IMR-90 (cell line): Measurements from ENCODE around the gene KDM2A. TPM values are rescaled to one million over a fixed set of nuclear protein-coding genes. Genes with fewer than 3 reads are reported as not detected.

ENCODE experiments used
- ATAC-seq: fragments of 200-7000 bp; cut with Tn5 transposase; 2 replicates; pipeline ENCODE4 v1.9.1; 2020; ENCODE audit warnings: low read depth, mild to moderate bottlenecking, moderate library complexity
- BruUV-seq: library from RNA; stranded (reverse); fragments of 400-500 nt; replicated peaks from 2 replicates; lab custom pipeline; 2021; lab: Mats Ljungman, UMichigan
- CTCF ChIA-PET: fragments of 300-600 bp; formaldehyde crosslinking; extraction: SDS; loops from one replicate; lab custom pipeline; 2021; ENCODE audit warnings: antibody characterized with exemption; lab: Yijun Ruan, JAX
- POLR2A ChIA-PET: fragments of 300-600 bp; sonication (Branson Sonifier 250); formaldehyde crosslinking; loops from one replicate; lab custom pipeline; 2022; ENCODE audit warnings: antibody characterized with exemption; ENCODE audit not compliant: unreplicated experiment; lab: Charles Lee
- DNase-seq: peaks from one replicate; pipeline ENCODE4 v3.0.0; 2013
- H2AFZ ChIP-seq: replicated peaks from 2 replicates; pipeline ENCODE3; 2013; ENCODE audit warnings: low read length, mild to moderate bottlenecking; ENCODE audit not compliant: poor library complexity
- H2AK5ac ChIP-seq: 2 replicates; pipeline ENCODE4 v1.6.1; 2013; ENCODE audit warnings: low read depth, low read length, inconsistent platforms
- H2AK9ac ChIP-seq: replicated peaks from 2 replicates; pipeline ENCODE3; 2013; ENCODE audit warnings: mild to moderate bottlenecking, low read depth, low read length, moderate library complexity; ENCODE audit not compliant: poor library complexity
- H2BK120ac ChIP-seq: 2 replicates; pipeline ENCODE4 v1.6.1; 2013; ENCODE audit warnings: low read depth, low read length, inconsistent platforms
- H2BK15ac ChIP-seq: 3 replicates; pipeline ENCODE4 v1.6.1; 2013; ENCODE audit warnings: low read depth, low read length, inconsistent platforms
- H2BK20ac ChIP-seq: 2 replicates; pipeline ENCODE4 v1.6.1; 2013; ENCODE audit warnings: low read depth, mild to moderate bottlenecking, inconsistent platforms, low read length, moderate library complexity
- H2BK5ac ChIP-seq: 2 replicates; pipeline ENCODE4 v1.6.1; 2013; ENCODE audit warnings: mild to moderate bottlenecking, low read depth, low read length, inconsistent platforms; ENCODE audit not compliant: poor library complexity, severe bottlenecking
- H3K14ac ChIP-seq: replicated peaks from 2 replicates; pipeline ENCODE4 v1.6.1; 2013; ENCODE audit warnings: low read depth, low read length, inconsistent platforms
- H3K18ac ChIP-seq: 2 replicates; pipeline ENCODE4 v1.6.1; 2013; ENCODE audit warnings: low read depth, low read length, control low read depth
- H3K23ac ChIP-seq: 2 replicates; pipeline ENCODE4 v1.6.1; 2013; ENCODE audit warnings: low read depth, low read length, inconsistent platforms
- H3K27ac ChIP-seq: 2 replicates; pipeline ENCODE4 v1.5.1; 2013; ENCODE audit warnings: mild to moderate bottlenecking, control low read depth, low read length; ENCODE audit not compliant: insufficient read depth
- H3K27me3 ChIP-seq: 2 replicates; pipeline ENCODE4 v1.6.1; 2013; ENCODE audit warnings: low read length; ENCODE audit not compliant: control insufficient read depth, insufficient read depth
- H3K36me3 ChIP-seq: 2 replicates; pipeline ENCODE4 v1.6.1; 2013; ENCODE audit warnings: low read length, mixed read lengths; ENCODE audit not compliant: control insufficient read depth, insufficient read depth
- H3K4ac ChIP-seq: 2 replicates; pipeline ENCODE4 v1.6.1; 2013; ENCODE audit warnings: low read depth, low read length, inconsistent platforms
- H3K4me1 ChIP-seq: 2 replicates; pipeline ENCODE4 v1.6.1; 2013; ENCODE audit warnings: low read length, mixed read lengths; ENCODE audit not compliant: control insufficient read depth, insufficient read depth
- H3K4me2 ChIP-seq: 2 replicates; pipeline ENCODE4 v1.6.1; 2013; ENCODE audit warnings: low read depth, mild to moderate bottlenecking, control low read depth, low read length, moderate library complexity
- H3K4me3 ChIP-seq: 2 replicates; pipeline ENCODE4 v1.5.1; 2013; ENCODE audit warnings: low read depth, mild to moderate bottlenecking, control low read depth, low read length, moderate library complexity; ENCODE audit not compliant: insufficient read depth
- H3K56ac ChIP-seq: 2 replicates; pipeline ENCODE4 v1.6.1; 2013; ENCODE audit warnings: low read length, inconsistent platforms; ENCODE audit not compliant: insufficient read depth; ENCODE audit errors: extremely low read depth
- H3K79me1 ChIP-seq, 2 experiments: 2 replicates each; pipeline ENCODE4 v1.6.1; 2013; ENCODE audit warnings: low read length in 2 of 2, inconsistent platforms in 1 of 2, low read depth in 1 of 2
- H3K9ac ChIP-seq: 2 replicates; pipeline ENCODE4 v1.6.1; 2013; ENCODE audit warnings: low read depth, low read length, control low read depth
- H3K9me1 ChIP-seq: 2 replicates; pipeline ENCODE4 v1.6.1; 2013; ENCODE audit warnings: low read length, inconsistent platforms; ENCODE audit not compliant: insufficient read depth
- H3K9me3 ChIP-seq: 2 replicates; pipeline ENCODE4 v1.6.1; 2013; ENCODE audit warnings: low read length; ENCODE audit not compliant: control insufficient read depth, insufficient read depth
- H4K20me1 ChIP-seq: 2 replicates; pipeline ENCODE4 v1.6.1; 2013; ENCODE audit warnings: low read length, inconsistent platforms; ENCODE audit not compliant: insufficient read depth
- H4K5ac ChIP-seq: 2 replicates; pipeline ENCODE4 v1.6.1; 2013; ENCODE audit warnings: mild to moderate bottlenecking, low read depth, low read length, control low read depth
- H4K8ac ChIP-seq, 2 experiments: 2 replicates each; pipeline ENCODE4 v1.6.1; 2013; ENCODE audit warnings: low read depth in 2 of 2, low read length in 2 of 2, control low read depth in 1 of 2, inconsistent platforms in 1 of 2
- H4K91ac ChIP-seq: 2 replicates; pipeline ENCODE4 v1.6.1; 2013; ENCODE audit warnings: low read depth, low read length, inconsistent platforms; ENCODE audit not compliant: insufficient read depth
- BHLHE40 ChIP-seq: fragments of 150-350 bp; IDR thresholded peaks from 2 replicates; pipeline ENCODE4 v1.6.1; 2016; ENCODE audit warnings: mild to moderate bottlenecking, low read depth, low read length
- CEBPB ChIP-seq: IDR thresholded peaks from 2 replicates; pipeline ENCODE4 v1.6.1; 2012; ENCODE audit warnings: low read depth, low read length, improper control_type of control experiment
- CHD1 ChIP-seq: IDR thresholded peaks from 2 replicates; pipeline ENCODE4 v1.6.1; 2012; ENCODE audit warnings: low read depth, low read length, improper control_type of control experiment
- FOS ChIP-seq: fragments of 150-350 bp; IDR thresholded peaks from 2 replicates; pipeline ENCODE4 v1.6.1; 2016; ENCODE audit warnings: low read depth, low read length
- MAFK ChIP-seq: IDR thresholded peaks from 2 replicates; pipeline ENCODE4 v1.6.1; 2012; ENCODE audit warnings: low read depth, low read length, improper control_type of control experiment
- MAZ ChIP-seq: IDR thresholded peaks from 2 replicates; pipeline ENCODE4 v1.6.1; 2012; ENCODE audit warnings: low read depth, mild to moderate bottlenecking, low read length, improper control_type of control experiment, moderate library complexity, borderline replicate concordance
- MXI1 ChIP-seq: IDR thresholded peaks from 2 replicates; pipeline ENCODE4 v1.6.1; 2012; ENCODE audit warnings: low read depth, mild to moderate bottlenecking, low read length, moderate library complexity, borderline replicate concordance
- NFE2L2 ChIP-seq: fragments of 150-350 bp; IDR thresholded peaks from 2 replicates; pipeline ENCODE4 v1.6.1; 2016; ENCODE audit warnings: low read depth, mild to moderate bottlenecking, low read length
- POLR2A ChIP-seq: IDR thresholded peaks from 2 replicates; pipeline ENCODE4 v1.6.1; 2012; ENCODE audit warnings: mild to moderate bottlenecking, low read depth, low read length
- RAD21 ChIP-seq: IDR thresholded peaks from 2 replicates; pipeline ENCODE4 v1.6.1; 2012; ENCODE audit warnings: low read length, improper control_type of control experiment
- RCOR1 ChIP-seq: IDR thresholded peaks from 2 replicates; pipeline ENCODE4 v1.6.1; 2012; ENCODE audit warnings: mild to moderate bottlenecking, low read length, improper control_type of control experiment; ENCODE audit not compliant: insufficient replicate concordance
- RFX5 ChIP-seq: IDR thresholded peaks from 2 replicates; pipeline ENCODE4 v1.8.0; 2012; ENCODE audit warnings: low read depth, mild to moderate bottlenecking, low read length, moderate library complexity
- SMC3 ChIP-seq: fragments of 150-350 bp; IDR thresholded peaks from 2 replicates; pipeline ENCODE4 v1.6.1; 2016; ENCODE audit warnings: low read depth, mild to moderate bottlenecking, antibody characterized with exemption, low read length, moderate library complexity
- USF2 ChIP-seq: fragments of 150-350 bp; IDR thresholded peaks from 2 replicates; pipeline ENCODE4 v1.6.1; 2017; ENCODE audit warnings: mild to moderate bottlenecking, antibody characterized with exemption, low read length, low read depth
- WGBS, 2 experiments: methylation state at CpG; one replicate each; pipeline versions ENCODE4 v1.1.5 to v1.1.7; 2013; ENCODE audit warnings: missing lambda C conversion rate in 2 of 2; ENCODE audit not compliant: insufficient read length in 1 of 2; ENCODE audit errors: extremely low coverage in 2 of 2; 5-methylcytosine and 5-hydroxymethylcytosine counted together
- dilution Hi-C: fragments of 300-500 bp; cut with HindIII; formaldehyde crosslinking; loops from one replicate; pipeline ENCODE4 v1.14.3; 2018; ENCODE audit warnings: low sequenced_read_pairs; ENCODE audit not compliant: unreplicated experiment
- in situ Hi-C: fragments of 300-500 bp; cut with MboI; formaldehyde crosslinking; loops from 3 replicates; pipeline ENCODE4 v1.14.3; 2019; ENCODE audit warnings: low sequenced_read_pairs, inconsistent platforms, mixed read lengths
- intact Hi-C: fragments of 100-400 bp; cut with micrococcal nuclease; formaldehyde crosslinking; loops from 2 replicates; pipeline ENCODE4 v1.10.0; 2022
- polyA plus RNA-seq, 3 experiments: library from polyadenylated mRNA; depleted of rRNA; stranded (reverse); fragments of >200 nt; gene quantifications; 2 replicates each; pipeline ENCODE4 v1.2.3, GENCODE V29; 2012; ENCODE audit warnings: low replicate concordance in 1 of 3
- total RNA-seq: library from RNA; depleted of rRNA; stranded (reverse); fragments of >200 nt; gene quantifications from 2 replicates; pipeline ENCODE4 v1.2.3, GENCODE V29; 2012
- TF ChIP-seq, protein P1 (sequence below): fragments of 150-350 bp; IDR thresholded peaks from 2 replicates; pipeline ENCODE4 v1.6.1; 2016; ENCODE audit warnings: low read depth, mild to moderate bottlenecking, low read length, moderate library complexity, borderline replicate concordance

Gene KDM2A
- total and polyA plus RNA-seq, 2 of the 4 experiments (the other 2 are of a cell fraction): 26.7 to 42.6 TPM

DNA sequence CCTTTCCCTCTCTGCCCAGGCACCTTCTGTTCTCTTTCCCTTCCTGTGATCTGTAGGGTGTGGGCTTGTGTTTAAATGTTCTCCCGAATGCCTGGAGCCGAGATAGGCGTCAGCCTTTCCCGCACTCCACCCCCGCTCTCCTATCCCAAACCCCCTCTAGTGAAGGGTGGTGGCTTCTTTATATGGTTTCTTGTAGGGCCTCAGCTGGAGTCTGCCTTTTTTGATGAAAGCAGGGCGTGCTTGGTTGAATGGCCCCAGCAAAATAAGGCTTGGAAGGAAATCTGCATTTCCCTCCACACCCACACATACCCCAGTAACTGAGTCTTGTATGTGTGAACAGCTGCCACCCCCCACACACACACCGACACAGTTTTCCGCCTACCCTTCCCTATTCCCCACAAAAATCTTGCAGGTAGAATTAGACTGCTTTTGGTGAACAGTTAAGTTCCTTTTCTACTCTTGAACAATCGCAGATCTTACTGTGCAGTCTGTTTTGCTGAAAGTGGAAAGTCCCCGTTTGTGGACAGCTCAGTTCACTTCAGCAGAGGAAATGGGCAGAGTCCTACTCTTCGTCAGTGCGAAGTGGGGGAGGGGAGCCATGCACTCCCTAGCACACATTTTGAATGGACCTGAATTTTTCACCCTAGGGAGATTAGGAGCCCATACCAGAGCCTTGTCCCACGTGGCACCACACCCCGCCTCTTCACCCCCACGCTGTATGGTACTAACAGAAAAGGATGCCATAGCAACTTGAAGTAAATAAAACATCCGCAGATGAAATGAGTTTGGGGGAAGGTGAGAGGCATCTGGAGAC, 121.7 kb downstream of the KDM2A start:
- DNase-seq: peak; percentile 75
- Histone ChIP-seq H2AK9ac (peak overlapping the region; percentile 98), H4K20me1 (peaks cover 62% of the 10 kb centered on the region), H4K91ac (peak overlapping the region; percentile 87), H2BK20ac (peak overlapping the region; percentile 4; the same call in 1 of the 2 replicates), H2BK15ac (peak overlapping the region; percentile 16; the same call in 2 of the 3 replicates), H3K18ac (peak overlapping the region; percentile 55; the same call in 1 of the 2 replicates), H4K5ac (peak overlapping the region; percentile 54), H3K23ac (peak overlapping the region; percentile 99), H3K4me3 (peak overlapping the region; percentile 67), H3K9me1 (peaks cover 13% of the 10 kb centered on the region), H2BK5ac (peak overlapping the region; percentile 93), H3K4ac (peak overlapping the region; percentile 94), H2AFZ (peak overlapping the region; percentile 72), H3K36me3 (peaks cover 22% of the 10 kb centered on the region), H3K27me3 (no peaks in the 10 kb centered on the region), H3K4me2 (peak overlapping the region; percentile 96), H4K8ac (peak overlapping the region; percentile 26 to 82; a peak in 3 of 4 replicates), H3K9me3 (no peaks in the 10 kb centered on the region), H2BK120ac (peak overlapping the region; percentile 49), H3K27ac (peak overlapping the region; percentile 90), H2AK5ac (peak overlapping the region; percentile 94), H3K79me1 (peaks cover 15 to 74% of the 10 kb centered on the region in 2 experiments), H3K56ac (peak overlapping the region; percentile 97), H3K4me1 (peaks cover 13% of the 10 kb centered on the region), H3K9ac (peak overlapping the region; percentile 95), H3K14ac (peak overlapping the region; percentile 97)
- in situ Hi-C loops: no loop called here
- WGBS, 2 experiments: no CpG with 5 or more reads among the region's 16 CpGs
- dilution Hi-C loops: no loop called here
- no TSS peak for BruUV-seq
- CTCF ChIA-PET: interaction anchor here (1.1 kb wide), 1 partner anchor 77 kb away, joined by 5 read pairs; no protein-coding TSS in a partner anchor
- POLR2A ChIA-PET: no interaction called here
- intact Hi-C loops: loop anchor here (5.0 kb wide), 1 partner anchor 158 kb away; no protein-coding TSS in a partner anchor
- peak; percentile 24 for ATAC-seq
- TF ChIP-seq FOS (no peak), USF2 (peak; percentile 84), POLR2A (peak; percentile 68; the same call in 1 of the 2 replicates), MXI1 (peak; percentile 96), CHD1 (no peak), MAFK (no peak), RCOR1 (no peak), MAZ (peak; percentile 46; the same call in 1 of the 2 replicates), NFE2L2 (no peak), CEBPB (no peak), RFX5 (no peak), BHLHE40 (no peak), SMC3 (no peak), RAD21 (no peak)
- TF ChIP-seq, protein P1, sequence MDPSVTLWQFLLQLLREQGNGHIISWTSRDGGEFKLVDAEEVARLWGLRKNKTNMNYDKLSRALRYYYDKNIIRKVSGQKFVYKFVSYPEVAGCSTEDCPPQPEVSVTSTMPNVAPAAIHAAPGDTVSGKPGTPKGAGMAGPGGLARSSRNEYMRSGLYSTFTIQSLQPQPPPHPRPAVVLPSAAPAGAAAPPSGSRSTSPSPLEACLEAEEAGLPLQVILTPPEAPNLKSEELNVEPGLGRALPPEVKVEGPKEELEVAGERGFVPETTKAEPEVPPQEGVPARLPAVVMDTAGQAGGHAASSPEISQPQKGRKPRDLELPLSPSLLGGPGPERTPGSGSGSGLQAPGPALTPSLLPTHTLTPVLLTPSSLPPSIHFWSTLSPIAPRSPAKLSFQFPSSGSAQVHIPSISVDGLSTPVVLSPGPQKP: no peak
